ENCODE results near the gene ARHGEF17. TPM values are rescaled to one million over a fixed set of nuclear protein-coding genes. Genes with fewer than 3 reads are reported as not detected.

ARHGEF17 gene
- polyA plus RNA-seq, 1 donor (not counting 4 experiments of a cell fraction or from before 2014, with no cell fraction given), result 5.1 TPM

DNA sequence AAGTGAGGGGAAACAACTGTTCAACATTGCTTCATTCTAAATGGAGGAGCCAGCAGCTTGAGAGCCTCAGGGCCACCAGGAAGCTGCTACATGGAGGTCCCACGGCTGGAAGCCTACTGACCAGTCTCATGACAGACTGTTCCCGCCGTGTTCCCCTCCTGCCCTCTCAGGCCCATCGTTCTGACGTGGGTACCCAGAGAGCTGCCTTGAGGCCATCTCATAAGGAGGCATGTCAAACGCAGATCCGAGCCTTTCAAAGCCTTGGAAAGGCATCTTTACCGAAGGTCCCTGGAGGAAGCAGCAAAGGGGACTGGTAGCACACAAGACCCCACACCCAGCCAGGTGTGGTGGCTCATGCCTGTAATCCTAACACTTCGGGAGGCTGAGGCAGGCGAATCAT lies 8.3 kb upstream of the ARHGEF17 start:
- no peak overlapping the region for H2AFZ ChIP-seq (ENCODE audit: control insufficient read depth, low read length)
- dilution Hi-C loops (cut with MboI; ENCODE audit: extremely low pct_ligation_motif_present, low sequenced_read_pairs), result no loop called here
- H3K27ac ChIP-seq (ENCODE audit: control insufficient read depth, insufficient read depth, low read length), result no peak overlapping the region
- no peak overlapping the region for H3K4me3 ChIP-seq (ENCODE audit: control insufficient read depth in 2 of 3, extremely low read depth in 1 of 3, insufficient read depth in 2 of 3, low read depth in 1 of 3, low read length in 3 of 3)
- no peaks in the 10 kb centered on the region for H4K20me1 ChIP-seq (ENCODE audit: control insufficient read depth, extremely low read depth, insufficient read depth, low read length)
- no peaks in the 10 kb centered on the region for H3K9me1 ChIP-seq (ENCODE audit: control insufficient read depth, extremely low read depth, insufficient read depth, low read length)
- no peak overlapping the region for H3K4me2 ChIP-seq (ENCODE audit: control insufficient read depth, extremely low read depth, insufficient read depth, low read depth, low read length)
- DNase-seq (ENCODE audit: low read depth, low spot score) (no peak), FAIRE-seq (no peak)
- no peak overlapping the region for H3K9ac ChIP-seq (ENCODE audit: control insufficient read depth, extremely low read depth, insufficient read depth, low read length)
- no peaks in the 10 kb centered on the region for H3K9me3 ChIP-seq (ENCODE audit: control insufficient read depth, low read depth, low read length)
- TF ChIP-seq, protein P1, sequence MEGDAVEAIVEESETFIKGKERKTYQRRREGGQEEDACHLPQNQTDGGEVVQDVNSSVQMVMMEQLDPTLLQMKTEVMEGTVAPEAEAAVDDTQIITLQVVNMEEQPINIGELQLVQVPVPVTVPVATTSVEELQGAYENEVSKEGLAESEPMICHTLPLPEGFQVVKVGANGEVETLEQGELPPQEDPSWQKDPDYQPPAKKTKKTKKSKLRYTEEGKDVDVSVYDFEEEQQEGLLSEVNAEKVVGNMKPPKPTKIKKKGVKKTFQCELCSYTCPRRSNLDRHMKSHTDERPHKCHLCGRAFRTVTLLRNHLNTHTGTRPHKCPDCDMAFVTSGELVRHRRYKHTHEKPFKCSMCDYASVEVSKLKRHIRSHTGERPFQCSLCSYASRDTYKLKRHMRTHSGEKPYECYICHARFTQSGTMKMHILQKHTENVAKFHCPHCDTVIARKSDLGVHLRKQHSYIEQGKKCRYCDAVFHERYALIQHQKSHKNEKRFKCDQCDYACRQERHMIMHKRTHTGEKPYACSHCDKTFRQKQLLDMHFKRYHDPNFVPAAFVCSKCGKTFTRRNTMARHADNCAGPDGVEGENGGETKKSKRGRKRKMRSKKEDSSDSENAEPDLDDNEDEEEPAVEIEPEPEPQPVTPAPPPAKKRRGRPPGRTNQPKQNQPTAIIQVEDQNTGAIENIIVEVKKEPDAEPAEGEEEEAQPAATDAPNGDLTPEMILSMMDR (optimal IDR thresholded peaks at IDR 0.05 in 1 of 3, IDR thresholded peaks at IDR 0.05 in 1 of 3, conservative IDR thresholded peaks at IDR 0.05 in 1 of 3; ENCODE audit: extremely low read depth in 1 of 3, insufficient read depth in 2 of 3, low read length in 3 of 3), result no peak
- TF ChIP-seq EZH2 (IDR thresholded peaks at IDR 0.05; ENCODE audit: low read length), result no peak
- no peaks in the 10 kb centered on the region for H3K4me1 ChIP-seq (ENCODE audit: control insufficient read depth, extremely low read depth, insufficient read depth, low read length)
- H3K27me3 ChIP-seq (ENCODE audit: control insufficient read depth, extremely low read depth, insufficient read depth, low read length), result peaks cover 3% of the 10 kb centered on the region
- H3K79me2 ChIP-seq (ENCODE audit: control insufficient read depth, insufficient read depth, low read length), result no peaks in the 10 kb centered on the region
- H3K36me3 ChIP-seq (ENCODE audit: control insufficient read depth in 2 of 2, extremely low read depth in 1 of 2, insufficient read depth in 2 of 2, low read length in 2 of 2), result no peaks in the 10 kb centered on the region

DNA sequence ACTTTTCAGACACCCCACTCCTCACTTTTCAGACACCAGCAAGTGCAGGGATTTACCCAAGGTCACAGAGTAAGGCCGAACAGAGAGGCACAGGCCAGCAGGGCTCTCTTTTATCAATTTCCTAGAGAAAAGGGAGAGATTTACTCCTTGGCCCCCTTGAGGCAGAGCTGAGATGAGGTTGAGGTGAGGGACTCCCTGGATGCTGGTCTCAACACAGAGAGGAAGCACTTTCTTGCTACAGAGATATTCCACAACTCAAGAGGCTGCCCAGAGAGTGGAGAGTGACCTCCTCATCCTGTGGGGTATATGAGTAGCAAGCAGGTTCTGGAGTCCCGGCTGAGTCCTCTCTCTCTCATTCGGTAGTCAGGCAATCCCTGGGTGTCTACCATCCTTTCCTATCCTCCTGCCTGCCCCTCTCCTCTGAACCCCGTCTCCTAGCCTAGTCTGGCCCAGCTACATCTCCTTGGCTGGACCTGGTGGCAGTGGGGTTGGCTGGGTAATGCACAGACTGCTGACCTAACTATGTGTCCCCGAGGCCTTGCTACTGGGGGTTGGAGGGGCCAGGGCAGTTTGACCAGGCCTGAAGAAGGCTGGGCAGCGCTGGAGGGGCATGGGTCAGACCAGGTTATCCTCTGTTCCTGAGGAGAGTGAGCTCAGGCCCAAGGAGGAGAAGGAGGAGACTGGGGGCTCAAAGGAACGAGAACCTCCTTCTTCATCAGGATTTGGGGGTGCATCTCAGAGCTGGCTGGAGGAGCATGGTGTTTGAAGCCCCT lies 1.8 kb upstream of the ARHGEF17 start:
- dilution Hi-C loops (cut with MboI; ENCODE audit: extremely low pct_ligation_motif_present, low sequenced_read_pairs), result no loop called here
- H3K4me2 ChIP-seq (ENCODE audit: control insufficient read depth, extremely low read depth, insufficient read depth, low read depth, low read length), result peak overlapping the region; percentile 16
- no peak for TF ChIP-seq EZH2 (IDR thresholded peaks at IDR 0.05; ENCODE audit: low read length)
- TF ChIP-seq, protein P1 (optimal IDR thresholded peaks at IDR 0.05 in 1 of 3, IDR thresholded peaks at IDR 0.05 in 1 of 3, conservative IDR thresholded peaks at IDR 0.05 in 1 of 3; ENCODE audit: extremely low read depth in 1 of 3, insufficient read depth in 2 of 3, low read length in 3 of 3), result peak in 1 of 3 experiments; percentile 16
- H2AFZ ChIP-seq (ENCODE audit: control insufficient read depth, low read length), result no peak overlapping the region
- no peaks in the 10 kb centered on the region for H3K27me3 ChIP-seq (ENCODE audit: control insufficient read depth, extremely low read depth, insufficient read depth, low read length)
- no peaks in the 10 kb centered on the region for H3K36me3 ChIP-seq (ENCODE audit: control insufficient read depth in 2 of 2, extremely low read depth in 1 of 2, insufficient read depth in 2 of 2, low read length in 2 of 2)
- H3K79me2 ChIP-seq (ENCODE audit: control insufficient read depth, insufficient read depth, low read length), result peaks cover 5% of the 10 kb centered on the region
- no peaks in the 10 kb centered on the region for H3K9me3 ChIP-seq (ENCODE audit: control insufficient read depth, low read depth, low read length)
- no peak for DNase-seq (ENCODE audit: low read depth, low spot score)
- H4K20me1 ChIP-seq (ENCODE audit: control insufficient read depth, extremely low read depth, insufficient read depth, low read length), result no peaks in the 10 kb centered on the region
- no peak for FAIRE-seq
- peak overlapping the region in 1 of 3 experiments; percentile 63 for H3K4me3 ChIP-seq (ENCODE audit: control insufficient read depth in 2 of 3, extremely low read depth in 1 of 3, insufficient read depth in 2 of 3, low read depth in 1 of 3, low read length in 3 of 3)
- H3K27ac ChIP-seq (ENCODE audit: control insufficient read depth, insufficient read depth, low read length), result no peak overlapping the region
- H3K4me1 ChIP-seq (ENCODE audit: control insufficient read depth, extremely low read depth, insufficient read depth, low read length), result peaks cover 8% of the 10 kb centered on the region
- peak overlapping the region; percentile 73 for H3K9ac ChIP-seq (ENCODE audit: control insufficient read depth, extremely low read depth, insufficient read depth, low read length)
- H3K9me1 ChIP-seq (ENCODE audit: control insufficient read depth, extremely low read depth, insufficient read depth, low read length), result no peaks in the 10 kb centered on the region

Data from keratinocyte (primary cell).